SJCRH30 (cell line): ENCODE measurements around the gene SPART. TPM values are rescaled to one million over a fixed set of nuclear protein-coding genes. Genes with fewer than 3 reads are reported as not detected.
"Not testable (repeated sequence)": the region's sequence is repeated elsewhere in the genome, so short reads cannot be mapped to it uniquely, and the experiment has no call there.

ENCODE experiments used
- DNase-seq, 2 experiments: peaks; one replicate each; pipeline ENCODE4 v3.0.0-alpha.2; 2015 to 2020
- H3K27ac ChIP-seq: fragments of 250-450 bp; sonication (Bioruptor Pico); 2 replicates; pipeline ENCODE4 v1.5.1; 2020; ENCODE audit warnings: mild to moderate bottlenecking, moderate library complexity
- H3K27me3 ChIP-seq: fragments of 250-450 bp; sonication (Bioruptor Pico); 2 replicates; pipeline ENCODE4 v1.5.1; 2020; ENCODE audit warnings: mild to moderate bottlenecking, moderate library complexity
- H3K36me3 ChIP-seq: fragments of 250-450 bp; sonication (Bioruptor Pico); 2 replicates; pipeline ENCODE4 v1.5.1; 2020; ENCODE audit warnings: mild to moderate bottlenecking, moderate library complexity
- H3K4me1 ChIP-seq: fragments of 250-450 bp; sonication (Bioruptor Pico); 2 replicates; pipeline ENCODE4 v1.5.1; 2020; ENCODE audit warnings: mild to moderate bottlenecking, moderate library complexity
- H3K4me3 ChIP-seq: fragments of 250-450 bp; sonication (Bioruptor Pico); 2 replicates; pipeline ENCODE4 v1.5.1; 2020; ENCODE audit warnings: mild to moderate bottlenecking, moderate library complexity
- H3K9me3 ChIP-seq: fragments of 250-450 bp; sonication (Bioruptor Pico); replicated peaks from 2 replicates; pipeline ENCODE4 v1.5.1; 2020; ENCODE audit warnings: mild to moderate bottlenecking, moderate library complexity
- total RNA-seq: library from RNA; depleted of rRNA; stranded (reverse); fragments of >200 nt; shearing (Covaris generic); gene quantifications from 2 replicates; pipeline ENCODE4 v1.2.3, GENCODE V29; 2014

The SPART gene
- total RNA-seq, 1 experiment from 2014 or later = 136 TPM

DNA sequence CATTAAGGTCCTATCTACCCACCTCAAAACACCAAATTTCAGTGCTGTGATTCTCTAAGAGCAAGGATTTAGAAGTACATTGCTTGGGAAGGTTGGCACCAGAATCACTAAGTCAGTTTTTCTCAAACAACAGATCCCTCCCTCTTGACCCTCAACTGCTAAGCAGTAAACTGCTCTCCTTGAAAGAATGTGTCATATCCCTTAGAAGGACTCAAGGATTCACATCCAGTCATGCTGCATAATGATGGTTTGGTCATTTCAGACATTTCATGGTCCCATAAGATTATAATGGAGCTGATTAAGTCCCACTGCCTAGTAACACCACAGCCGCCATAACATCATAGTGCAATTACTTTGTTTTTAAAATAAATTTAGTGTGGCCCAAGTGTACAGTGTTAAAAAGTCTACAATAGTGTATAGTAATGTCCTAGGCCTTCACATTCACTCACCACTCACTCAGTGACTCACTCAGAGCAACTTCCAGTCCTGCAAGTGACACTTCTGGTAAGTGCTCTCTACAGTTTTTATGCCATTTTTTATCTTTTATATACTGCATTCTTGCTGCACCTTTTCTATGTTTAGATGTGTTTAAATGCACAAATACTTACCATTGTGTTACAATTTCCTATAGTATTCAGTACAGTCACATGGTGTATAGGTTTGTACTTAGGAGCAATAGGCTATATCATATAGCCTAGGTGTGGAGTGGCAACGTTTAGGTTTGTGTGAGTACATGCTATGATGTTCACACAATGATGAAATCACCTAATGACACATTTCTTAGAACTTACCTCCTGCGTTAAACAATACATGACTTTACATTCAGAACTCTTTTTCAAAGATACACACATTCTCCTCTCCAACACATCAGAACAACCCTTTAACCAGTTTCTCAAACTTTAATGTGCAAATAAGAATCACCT lies 32.9 kb downstream of the SPART start:
- Histone ChIP-seq H3K4me1 (no peaks in the 10 kb centered on the region), H3K27ac (no peak overlapping the region), H3K27me3 (no peaks in the 10 kb centered on the region), H3K36me3 (peaks cover 61% of the 10 kb centered on the region), H3K4me3 (no peak overlapping the region), H3K9me3 (no peaks in the 10 kb centered on the region)
- no peak for DNase-seq

- Histone ChIP-seq H3K27me3 (no peaks in the 10 kb centered on the region), H3K4me1 (no peaks in the 10 kb centered on the region), H3K4me3 (no peak overlapping the region), H3K9me3 (no peaks in the 10 kb centered on the region), H3K27ac (no peak overlapping the region), H3K36me3 (peaks cover 66% of the 10 kb centered on the region)
- DNase-seq = no peak
These were observed 35.6 kb downstream of the SPART start for GRCh38 chr13:36310417-36311108.

DNA sequence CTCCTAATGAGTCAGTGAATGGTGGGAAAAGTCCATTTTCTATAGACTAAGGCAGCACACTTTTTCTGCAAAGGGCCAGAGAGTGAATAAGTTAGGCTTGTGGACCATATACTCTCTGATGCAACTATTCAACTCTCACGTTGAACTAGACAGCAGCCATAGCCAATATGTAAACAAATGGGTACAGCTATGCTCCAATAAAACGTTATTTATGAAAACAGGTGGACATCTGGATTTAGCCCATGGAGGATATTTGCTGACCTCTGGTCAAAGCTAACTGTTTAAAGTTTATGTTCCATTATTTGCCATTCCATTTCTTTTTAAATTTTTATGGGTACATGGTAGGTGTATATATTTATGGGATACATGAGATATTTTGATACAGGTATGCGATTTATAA lies 43.9 kb downstream of the SPART start:
- Histone ChIP-seq H3K36me3 (peaks cover 22% of the 10 kb centered on the region), H3K4me3 (no peak overlapping the region)

DNA sequence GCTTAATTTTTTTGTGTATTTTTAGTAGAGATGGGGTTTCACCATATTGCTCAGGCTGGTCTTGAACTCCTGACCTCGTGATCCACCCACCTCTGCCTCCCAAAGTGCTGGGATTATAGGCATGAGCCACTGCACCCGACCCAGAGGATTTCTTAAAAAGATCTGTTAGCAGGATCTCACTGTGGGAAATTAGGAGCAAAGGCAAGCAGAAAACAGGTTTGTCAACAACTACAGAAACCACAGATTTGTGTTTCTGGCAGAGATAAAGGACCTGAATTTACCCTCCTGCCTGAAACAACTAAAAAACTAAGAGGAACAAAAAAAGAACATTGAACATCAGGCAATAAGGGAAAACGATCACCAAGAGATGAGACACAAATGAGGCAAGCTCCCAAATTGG lies 46.7 kb downstream of the SPART start:
- H3K9me3 ChIP-seq, H3K4me3 ChIP-seq, H3K4me1 ChIP-seq, DNase-seq, H3K27ac ChIP-seq, H3K27me3 ChIP-seq: not testable (repeated sequence)
- H3K36me3 ChIP-seq = peaks cover 17% of the 10 kb centered on the region

More for the DNA sequence above, 43.9 kb downstream of the SPART start:
- Histone ChIP-seq H3K27ac (no peak overlapping the region), H3K27me3 (no peaks in the 10 kb centered on the region), H3K9me3 (no peaks in the 10 kb centered on the region), H3K4me1 (no peaks in the 10 kb centered on the region)
- no peak for DNase-seq

GRCh38 chr13:36298535-36299068 lies 47.6 kb downstream of the SPART start:
- peak overlapping the region; percentile 90 for H3K4me3 ChIP-seq

DNA sequence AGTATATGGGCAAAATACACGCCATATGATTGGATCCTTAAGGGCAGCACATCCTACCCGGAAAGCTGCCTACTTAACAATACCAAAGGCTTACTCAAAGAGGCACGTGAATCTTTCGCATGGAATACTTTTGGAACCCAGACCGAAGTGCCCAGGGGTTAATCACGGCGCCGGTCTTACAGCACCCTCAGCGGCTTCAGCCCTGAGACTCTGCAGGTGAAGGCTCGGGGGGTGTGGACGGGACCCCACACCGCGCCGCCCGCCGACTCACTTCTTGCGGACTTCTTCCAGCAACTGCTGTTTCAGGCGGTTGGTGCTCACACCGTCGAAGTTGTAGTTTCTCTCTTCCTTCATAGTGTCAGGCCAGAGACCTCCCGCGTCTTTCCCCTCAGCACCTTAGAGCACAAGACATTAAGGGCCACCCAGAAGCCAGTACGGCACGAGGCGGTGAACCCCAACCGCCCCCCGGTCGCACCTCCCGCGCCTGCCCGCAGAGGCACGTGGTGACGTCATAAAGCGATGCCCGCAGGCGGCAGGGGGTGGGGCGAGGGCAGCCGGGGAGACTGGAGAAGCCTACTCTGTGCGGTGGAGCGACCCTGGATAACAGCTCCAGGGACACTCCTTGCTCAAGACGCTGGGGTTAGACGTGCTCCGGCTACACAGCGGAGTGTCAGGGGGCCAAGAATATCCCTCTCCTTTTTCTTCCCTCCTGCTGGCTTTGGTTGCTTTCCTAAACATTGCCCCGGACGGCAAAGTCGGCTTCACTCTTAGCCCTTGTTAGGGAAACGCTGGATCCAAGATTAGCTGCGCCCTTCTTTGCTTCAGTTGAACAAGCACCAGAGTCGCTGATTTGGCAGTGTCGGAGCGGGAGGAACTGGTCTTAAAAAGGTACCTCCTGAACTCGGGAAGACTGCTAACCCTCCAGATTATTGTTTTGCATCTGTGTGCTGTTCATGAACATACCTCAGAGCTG lies 48.5 kb downstream of the SPART start, which contains the start of gene CCDC169:
CCDC169 (minus strand) TSS at position 449 of the 973 bp plus-strand sequence; CDS start at position 354, 95 bp downstream.
- H3K4me1 ChIP-seq = no peaks in the 10 kb centered on the region
- peak within 1 kb of the TSS; percentile 90 for H3K4me3 ChIP-seq
- H3K27me3 ChIP-seq = no peaks in the 10 kb centered on the region
- no peaks in the 10 kb centered on the region for H3K9me3 ChIP-seq
- peak; percentile 90 for DNase-seq
- peak within 1 kb of the TSS; percentile 88 for H3K27ac ChIP-seq
- H3K36me3 ChIP-seq = 0 out of 2 replicates have a peak, but pooled peaks cover 10% of the 10 kb centered on the region

More at GRCh38 chr13:36298535-36299068, 47.6 kb downstream of the SPART start:
- no peaks in the 10 kb centered on the region for H3K4me1 ChIP-seq
- H3K27ac ChIP-seq = peak overlapping the region; percentile 88
- peaks cover 8% of the 10 kb centered on the region; the same call in 1 of the 2 replicates for H3K36me3 ChIP-seq
- DNase-seq = peak; percentile 15 to 39
- no peaks in the 10 kb centered on the region for H3K27me3 ChIP-seq
- no peaks in the 10 kb centered on the region for H3K9me3 ChIP-seq

DNA sequence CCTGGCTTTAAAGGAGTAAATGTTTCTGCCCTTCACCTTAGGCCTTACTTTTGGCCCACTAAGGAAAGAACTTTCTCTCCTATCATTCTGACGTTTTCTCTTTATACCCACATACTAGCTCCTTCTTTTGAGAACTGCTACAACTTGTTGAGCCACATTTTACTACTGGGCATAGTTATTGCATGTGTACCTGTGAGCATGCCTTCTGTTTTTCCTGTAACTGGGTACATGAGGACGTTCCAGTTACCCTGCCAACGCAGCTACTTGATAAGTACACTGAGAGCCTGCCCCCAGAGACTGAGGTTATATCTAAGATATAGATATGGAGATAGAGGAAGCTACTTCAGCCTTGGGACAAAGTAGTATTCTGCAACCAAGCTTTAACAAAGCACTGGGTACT lies 52.1 kb downstream of the SPART start:
- Histone ChIP-seq H3K9me3 (peaks cover 10% of the 10 kb centered on the region), H3K27me3 (no peaks in the 10 kb centered on the region), H3K4me1 (no peaks in the 10 kb centered on the region), H3K27ac (no peak overlapping the region), H3K36me3 (0 out of 2 replicates have a peak, but pooled peaks cover 7% of the 10 kb centered on the region), H3K4me3 (no peak overlapping the region)
- DNase-seq = no peak

DNA sequence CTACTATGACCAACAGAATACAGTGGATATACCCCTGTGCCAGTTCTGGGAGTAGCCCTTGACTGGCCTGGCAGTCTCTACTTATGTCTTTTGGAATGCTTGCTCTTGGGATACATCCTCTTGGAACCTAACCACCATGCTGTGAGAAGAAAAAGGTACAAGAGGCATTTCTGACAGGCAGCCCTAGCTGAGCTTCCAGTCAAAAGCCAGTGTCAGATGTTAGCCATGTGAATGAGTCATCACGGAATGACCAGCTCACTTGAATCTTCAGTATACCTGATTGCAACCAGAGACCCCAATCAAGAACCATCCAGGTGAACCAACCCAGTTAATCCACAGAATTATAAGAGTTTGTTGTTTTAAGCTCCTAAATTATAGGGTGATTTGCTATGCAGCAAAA lies 52.7 kb downstream of the SPART start:
- peaks cover 14% of the 10 kb centered on the region for H3K9me3 ChIP-seq
- no peaks in the 10 kb centered on the region for H3K4me1 ChIP-seq
- DNase-seq = no peak
- H3K27me3 ChIP-seq = no peaks in the 10 kb centered on the region
- no peak overlapping the region for H3K27ac ChIP-seq
- 0 out of 2 replicates have a peak, but pooled peaks cover 7% of the 10 kb centered on the region for H3K36me3 ChIP-seq
- no peak overlapping the region for H3K4me3 ChIP-seq

DNA sequence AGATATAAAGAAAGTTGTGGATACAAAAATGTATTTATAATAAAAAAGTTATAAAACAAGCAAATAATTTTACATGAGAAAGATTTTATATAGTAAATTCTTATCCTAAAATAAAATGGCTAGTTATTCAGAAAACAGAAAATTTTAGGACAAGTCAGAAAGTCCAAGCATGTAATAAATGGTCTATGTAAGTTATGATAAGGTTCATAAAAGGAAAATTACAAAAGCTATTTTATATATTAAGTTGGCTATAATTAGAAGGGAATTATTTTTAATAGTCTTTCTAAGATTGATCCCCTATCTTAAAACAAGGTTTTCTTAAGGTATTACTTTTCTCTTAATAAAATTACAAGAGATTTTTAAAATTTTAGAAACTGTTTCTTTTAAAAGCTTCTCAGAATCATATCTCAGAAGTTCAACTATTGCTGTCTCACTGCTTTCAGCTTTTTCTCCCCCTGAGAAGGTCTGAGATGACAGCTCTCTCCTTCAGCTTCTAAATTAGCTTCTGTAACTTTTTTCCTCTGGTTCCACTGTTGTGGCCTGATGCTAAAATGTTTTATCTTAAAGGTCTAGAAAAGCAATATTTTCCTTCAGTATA lies 57.3 kb downstream of the SPART start:
- no peak overlapping the region for H3K27ac ChIP-seq
- no peak overlapping the region for H3K4me3 ChIP-seq
- peaks cover 21% of the 10 kb centered on the region for H3K9me3 ChIP-seq
- peak in 1 of 2 experiments; percentile 31 for DNase-seq
- peaks cover 5% of the 10 kb centered on the region; the same call in 1 of the 2 replicates for H3K36me3 ChIP-seq
- no peaks in the 10 kb centered on the region for H3K4me1 ChIP-seq
- no peaks in the 10 kb centered on the region for H3K27me3 ChIP-seq

GRCh38 chr13:36286006-36286405 lies 60.2 kb downstream of the SPART start:
- DNase-seq = no peak
- H3K36me3 ChIP-seq = no peaks in the 10 kb centered on the region; the same call in 1 of the 2 replicates
- no peak overlapping the region for H3K27ac ChIP-seq
- H3K27me3 ChIP-seq = no peaks in the 10 kb centered on the region
- H3K9me3 ChIP-seq = peaks cover 21% of the 10 kb centered on the region
- H3K4me3 ChIP-seq = no peak overlapping the region
- no peaks in the 10 kb centered on the region for H3K4me1 ChIP-seq

- H3K9me3 ChIP-seq = peaks cover 3% of the 10 kb centered on the region; the same call in 1 of the 2 replicates
- DNase-seq = peak in 1 of 2 experiments; percentile 69
- H3K4me1 ChIP-seq = no peaks in the 10 kb centered on the region
- H3K36me3 ChIP-seq = no peaks in the 10 kb centered on the region; the same call in 1 of the 2 replicates
- H3K27ac ChIP-seq = no peak overlapping the region
- no peaks in the 10 kb centered on the region for H3K27me3 ChIP-seq
- no peak overlapping the region for H3K4me3 ChIP-seq
These were observed 63.3 kb downstream of the SPART start for GRCh38 chr13:36282821-36283432.

- H3K27me3 ChIP-seq = no peaks in the 10 kb centered on the region
- no peaks in the 10 kb centered on the region for H3K9me3 ChIP-seq
- H3K4me1 ChIP-seq = peaks cover 8% of the 10 kb centered on the region; the same call in 1 of the 2 replicates
- H3K4me3 ChIP-seq = no peak overlapping the region
- DNase-seq = peak; percentile 57 to 81
- H3K36me3 ChIP-seq = no peaks in the 10 kb centered on the region
- peak overlapping the region; percentile 28; the same call in 1 of the 2 replicates for H3K27ac ChIP-seq
These were observed 70.8 kb downstream of the SPART start for GRCh38 chr13:36275190-36276002.
